COLO829 (cell line): ENCODE data around the gene LENG1.
"Not testable (repeated sequence)": the region's sequence is repeated elsewhere in the genome, so short reads cannot be mapped to it uniquely, and the experiment has no call there.

Experiments
- DNase-seq: peaks from one replicate; pipeline ENCODE4 v3.0.0; 2012; ENCODE audit warnings: low spot score

Gene LENG1

DNA sequence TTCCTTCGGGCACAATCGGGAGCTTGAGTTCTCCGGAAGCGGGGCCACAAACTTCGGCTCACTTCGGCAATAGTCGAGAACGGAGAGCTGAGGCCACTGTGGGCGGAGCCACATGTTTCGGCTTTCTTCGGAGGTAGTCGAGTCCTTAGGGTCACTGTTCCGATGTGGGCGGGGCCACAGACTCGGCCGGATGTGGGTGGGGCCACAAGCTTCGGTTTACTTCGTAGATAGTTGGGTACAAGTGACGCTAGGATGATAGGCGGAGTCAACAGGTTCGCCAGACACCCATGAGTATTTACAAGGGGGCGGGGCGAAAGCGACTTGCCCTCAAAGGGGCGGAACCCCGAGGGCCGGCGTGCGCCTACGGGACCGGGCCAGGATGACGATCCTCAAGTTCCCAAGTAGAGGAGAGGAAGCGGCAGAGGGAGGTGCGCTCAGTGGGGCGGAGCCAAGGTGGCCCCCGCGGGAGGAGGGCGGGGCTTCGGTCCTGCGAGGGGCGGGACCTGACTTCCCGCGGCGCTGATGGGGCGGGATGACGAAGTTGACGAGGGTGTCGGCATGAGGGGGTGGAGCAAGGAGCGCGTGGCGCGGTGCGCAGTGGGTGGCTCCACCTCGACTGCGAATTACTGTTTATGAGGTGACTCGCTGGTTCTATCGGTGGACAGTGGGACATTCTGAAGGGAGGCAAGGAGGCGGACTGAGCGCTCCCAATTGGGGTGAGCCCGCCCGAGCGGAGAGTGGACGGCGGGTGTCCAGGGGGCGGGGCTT, 30.4 kb upstream of the LENG1 start:
- peak; percentile 100 for DNase-seq

DNA sequence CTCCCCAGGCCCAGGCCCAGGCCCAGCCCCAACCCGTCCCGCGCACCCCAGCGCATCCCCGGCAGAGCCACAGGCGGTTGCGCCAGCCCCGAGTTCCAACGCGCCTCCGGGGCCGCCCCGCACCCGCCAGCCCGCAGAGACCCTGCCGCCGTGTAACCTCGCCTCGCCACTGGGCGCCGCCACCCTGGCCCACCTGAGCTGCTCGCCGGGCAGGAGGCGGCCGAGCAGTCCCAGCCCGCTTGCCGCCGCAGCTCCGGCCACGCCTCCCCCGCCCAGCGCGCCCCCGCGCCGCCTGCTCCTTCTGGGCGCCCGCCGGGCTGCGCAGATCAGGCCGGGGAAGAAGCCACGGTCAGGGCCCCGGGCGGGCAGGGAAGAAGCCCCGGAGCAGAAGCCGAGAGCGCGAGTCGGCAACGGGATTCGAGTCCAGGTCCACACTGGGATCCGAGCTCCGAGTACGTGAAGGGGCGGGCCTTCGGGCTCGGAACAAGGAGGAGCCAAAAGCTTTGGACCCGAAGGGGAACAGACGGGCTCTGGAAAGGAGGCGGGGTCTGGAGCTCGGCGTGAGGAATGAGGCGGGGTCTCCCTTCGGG, 29.7 kb upstream of the LENG1 start, which contains the start of gene MBOAT7:
TSS of gene MBOAT7 (minus strand) at position 436 of the 590 bp plus-strand sequence. CDS start 1,072 bp downstream, outside the sequence.
- DNase-seq: no peak

DNA sequence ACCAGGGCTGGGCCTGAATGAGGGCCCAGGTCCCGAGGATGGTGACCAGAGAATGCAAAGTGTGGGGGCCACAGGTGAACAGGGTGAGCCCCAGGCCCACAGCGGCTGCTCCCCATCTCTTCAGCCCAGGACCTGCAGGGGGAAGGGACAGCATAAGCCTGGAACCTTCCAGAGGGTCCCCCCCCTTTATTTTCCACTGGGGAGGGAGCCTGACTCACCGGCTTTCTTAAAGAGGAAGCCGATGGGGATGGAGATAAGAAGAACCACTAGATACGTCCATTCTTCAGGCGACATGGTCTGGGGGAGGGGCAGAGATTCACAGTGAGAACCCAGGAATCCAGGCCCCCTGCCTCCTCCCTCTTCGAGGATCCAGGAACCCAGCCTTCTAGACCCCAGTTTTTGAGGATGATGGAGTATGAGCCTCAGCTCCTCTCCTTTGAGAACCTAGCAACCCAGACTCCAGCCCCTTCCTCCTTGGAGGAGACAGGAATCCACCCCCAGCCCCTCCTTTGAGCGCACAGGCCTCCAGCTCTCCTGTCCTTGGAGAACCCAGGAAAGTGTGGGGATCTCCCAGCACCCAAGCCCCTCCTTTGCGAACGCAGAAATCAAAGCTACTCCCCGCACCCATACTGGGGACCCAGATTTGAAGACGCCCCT, 28.8 kb upstream of the LENG1 start:
- DNase-seq: no peak

DNA sequence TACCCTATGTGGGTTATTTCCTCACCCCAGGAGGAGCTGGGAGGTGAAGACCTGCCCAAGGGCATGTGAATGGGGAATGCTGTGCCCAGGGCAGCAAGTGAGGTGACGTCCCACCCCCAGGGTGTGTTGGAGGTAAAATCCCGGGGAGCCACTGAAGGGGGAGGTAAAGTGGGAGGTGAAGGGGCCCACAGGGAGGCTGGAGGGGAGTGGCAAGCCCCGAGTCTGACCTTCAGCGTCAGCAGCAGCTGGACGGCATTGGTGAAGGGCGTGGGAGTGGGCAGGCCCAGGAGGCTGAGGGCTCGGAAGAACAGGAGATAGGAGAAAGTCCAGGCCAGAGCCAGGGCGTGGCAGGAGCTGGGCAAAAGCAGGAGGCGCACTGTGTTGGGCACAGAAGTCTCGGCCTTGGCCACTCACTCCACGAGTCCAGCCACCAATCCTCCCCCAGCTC, 27.4 kb upstream of the LENG1 start:
- DNase-seq: no peak

DNA sequence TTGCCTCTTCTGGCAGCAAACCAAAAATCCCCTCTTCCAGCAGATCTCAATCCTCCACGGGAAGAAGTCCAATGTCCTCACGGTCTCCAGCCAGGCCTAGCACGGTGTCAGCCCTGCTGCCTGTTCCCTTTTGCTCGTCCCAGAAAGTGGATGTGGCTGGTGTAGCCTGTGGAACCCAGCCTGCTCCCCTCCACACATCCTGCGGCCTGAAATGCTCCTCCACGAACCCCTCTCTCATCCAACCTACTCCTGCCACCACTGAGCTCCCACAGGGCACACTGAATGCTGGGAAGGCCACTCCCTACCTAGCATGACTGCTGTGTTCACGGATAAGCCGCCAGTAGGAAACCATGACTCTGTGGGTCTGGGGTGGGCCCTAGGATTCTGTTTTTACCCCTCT, 26.8 kb upstream of the LENG1 start:
- DNase-seq: no peak

DNA sequence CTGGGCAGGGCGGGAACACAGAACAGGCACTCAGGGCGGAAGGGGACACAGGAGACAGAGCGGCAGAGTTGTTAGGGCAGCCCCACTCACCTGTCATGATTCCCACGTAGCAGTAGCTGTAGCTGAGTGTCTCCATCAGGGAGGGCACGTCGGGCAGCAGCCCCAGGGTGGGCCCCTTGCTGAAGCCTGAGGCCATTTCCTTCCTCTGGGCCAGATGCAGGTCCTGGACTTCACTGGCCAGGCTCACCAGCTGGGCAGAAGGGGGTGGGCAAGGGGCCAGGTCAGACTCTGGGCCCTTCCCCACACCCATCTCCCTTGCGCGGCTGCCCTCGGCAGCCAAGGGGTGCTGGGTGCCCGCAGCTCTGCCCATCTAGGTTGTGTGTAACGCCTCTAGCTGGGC, 23.9 kb upstream of the LENG1 start:
- no peak for DNase-seq

DNA sequence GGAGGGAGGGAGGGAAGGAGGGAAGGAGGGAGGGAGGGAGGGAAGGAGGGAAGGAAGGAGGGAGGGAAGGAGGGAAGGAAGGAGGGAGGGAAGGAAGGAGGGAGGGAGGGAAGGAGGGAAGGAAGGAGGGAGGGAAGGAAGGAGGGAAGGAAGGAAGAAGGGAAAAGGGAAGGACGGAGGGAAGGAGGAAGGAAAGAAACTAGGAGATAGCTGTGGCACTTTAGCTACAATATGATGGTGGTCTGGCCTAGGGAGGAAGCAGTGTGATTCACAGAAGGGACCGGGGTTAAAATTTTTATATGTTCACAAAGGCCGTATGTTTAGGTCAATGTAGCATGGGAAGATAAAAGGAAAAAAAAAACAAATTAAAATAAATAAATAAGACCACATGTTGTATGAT, 22.4 kb upstream of the LENG1 start:
- not testable (repeated sequence) for DNase-seq

DNA sequence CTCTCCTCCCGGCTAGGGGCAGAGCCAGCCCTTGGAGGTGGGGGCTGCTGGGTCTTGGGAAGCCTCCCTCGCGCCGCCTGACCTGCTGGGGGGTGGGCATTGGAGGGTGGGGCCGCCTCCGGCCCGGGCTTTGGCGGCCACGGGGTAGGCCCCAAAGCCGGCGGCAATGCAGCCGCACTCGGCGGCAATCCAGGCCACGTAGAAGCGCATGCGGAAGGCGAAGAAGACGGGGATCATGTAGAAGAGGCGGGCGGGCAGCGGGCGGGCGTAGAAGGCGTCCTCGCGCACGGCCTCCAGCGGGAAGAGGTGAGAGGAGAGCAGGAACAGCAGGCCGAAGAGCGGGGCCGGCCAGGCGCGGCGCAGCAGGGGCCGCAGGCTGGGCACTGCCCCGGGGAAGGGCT, 21.2 kb upstream of the LENG1 start:
- no peak for DNase-seq

DNA sequence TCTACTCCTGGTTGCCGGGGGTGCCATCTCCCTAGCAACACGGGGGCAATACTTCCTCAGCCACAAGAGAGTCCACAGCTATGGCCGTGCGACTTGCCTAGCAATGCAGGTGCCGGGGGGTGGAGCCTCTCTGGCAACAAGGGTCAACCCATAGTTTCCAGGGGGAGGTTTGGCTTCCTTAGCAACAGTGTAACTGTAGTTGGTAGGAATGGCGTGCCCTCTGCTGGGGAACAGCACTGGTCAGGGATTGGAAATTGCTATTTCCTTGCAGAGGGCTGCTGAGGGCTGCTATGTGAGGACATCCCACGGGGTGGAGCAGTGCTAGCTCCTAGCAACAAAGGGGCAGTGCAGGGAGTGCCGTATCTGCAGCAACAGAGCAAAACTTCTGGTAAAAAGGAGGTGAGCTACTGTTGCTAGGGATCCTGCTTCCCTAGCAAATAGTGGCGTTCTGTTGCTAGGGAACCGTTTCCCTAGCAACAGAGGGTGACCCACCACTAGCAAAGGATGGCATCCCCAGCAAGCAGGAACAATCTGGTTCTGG, 20.5 kb upstream of the LENG1 start:
- no peak for DNase-seq

DNA sequence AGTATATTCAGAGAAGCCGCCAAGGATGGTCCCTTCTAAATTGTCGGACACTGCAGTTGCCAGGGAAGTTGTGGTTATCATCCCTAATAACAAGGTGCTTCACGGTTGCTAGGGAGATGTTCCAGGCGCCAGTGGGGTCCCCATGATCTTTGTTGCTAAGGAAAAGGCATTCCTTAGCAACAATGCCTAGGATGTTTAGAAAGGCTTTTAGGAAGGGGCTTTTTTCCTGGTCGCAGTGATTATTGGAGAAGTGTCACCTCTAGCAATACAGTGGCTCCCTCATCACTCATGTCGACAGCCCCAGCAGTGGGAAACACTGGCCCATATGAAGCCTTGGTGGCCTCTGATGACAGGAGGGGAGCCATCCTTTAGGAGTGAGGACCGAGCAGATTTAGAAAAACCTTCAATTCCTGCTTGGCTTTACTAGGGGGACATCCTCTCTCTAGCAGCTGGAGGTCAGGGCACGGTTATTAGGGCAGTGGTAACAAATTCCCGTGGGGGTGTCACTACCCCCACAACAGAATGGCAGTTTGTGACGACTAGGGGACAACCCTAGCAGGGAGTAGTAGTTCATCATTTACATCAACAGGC, 19.8 kb upstream of the LENG1 start:
- DNase-seq: no peak

DNA sequence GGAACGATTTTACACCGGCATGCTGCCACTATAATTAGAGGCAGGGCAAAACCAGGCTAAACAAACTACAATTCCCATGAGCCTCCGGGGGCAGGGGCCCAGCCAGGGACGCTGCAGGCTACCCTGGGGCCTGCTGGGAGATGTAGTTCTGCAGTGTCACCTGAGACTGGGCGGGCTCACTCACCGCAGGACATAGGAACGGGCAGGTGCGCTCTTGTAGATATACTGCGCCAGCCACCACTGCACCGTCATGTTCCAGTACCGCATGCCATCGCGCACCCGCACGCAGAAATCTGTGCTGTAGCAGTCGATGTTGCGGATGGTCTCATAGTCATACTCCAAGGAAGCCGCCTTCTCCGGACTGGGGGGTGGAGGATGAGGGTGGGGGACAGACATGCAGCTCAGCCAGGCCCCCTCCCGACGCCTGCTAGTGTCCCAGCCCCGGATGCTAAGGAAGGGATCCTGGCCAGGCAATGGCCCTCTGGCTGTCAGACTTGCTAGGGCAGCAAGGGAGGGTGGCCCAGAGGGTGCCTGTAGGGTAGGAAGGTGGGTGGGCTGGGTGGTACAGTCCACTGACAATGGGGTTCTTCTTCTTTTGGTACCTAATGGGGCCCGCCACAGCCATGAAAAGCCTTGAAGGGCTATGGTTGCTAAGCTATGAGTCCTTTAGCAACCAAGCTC, 19.2 kb upstream of the LENG1 start:
- DNase-seq: no peak

DNA sequence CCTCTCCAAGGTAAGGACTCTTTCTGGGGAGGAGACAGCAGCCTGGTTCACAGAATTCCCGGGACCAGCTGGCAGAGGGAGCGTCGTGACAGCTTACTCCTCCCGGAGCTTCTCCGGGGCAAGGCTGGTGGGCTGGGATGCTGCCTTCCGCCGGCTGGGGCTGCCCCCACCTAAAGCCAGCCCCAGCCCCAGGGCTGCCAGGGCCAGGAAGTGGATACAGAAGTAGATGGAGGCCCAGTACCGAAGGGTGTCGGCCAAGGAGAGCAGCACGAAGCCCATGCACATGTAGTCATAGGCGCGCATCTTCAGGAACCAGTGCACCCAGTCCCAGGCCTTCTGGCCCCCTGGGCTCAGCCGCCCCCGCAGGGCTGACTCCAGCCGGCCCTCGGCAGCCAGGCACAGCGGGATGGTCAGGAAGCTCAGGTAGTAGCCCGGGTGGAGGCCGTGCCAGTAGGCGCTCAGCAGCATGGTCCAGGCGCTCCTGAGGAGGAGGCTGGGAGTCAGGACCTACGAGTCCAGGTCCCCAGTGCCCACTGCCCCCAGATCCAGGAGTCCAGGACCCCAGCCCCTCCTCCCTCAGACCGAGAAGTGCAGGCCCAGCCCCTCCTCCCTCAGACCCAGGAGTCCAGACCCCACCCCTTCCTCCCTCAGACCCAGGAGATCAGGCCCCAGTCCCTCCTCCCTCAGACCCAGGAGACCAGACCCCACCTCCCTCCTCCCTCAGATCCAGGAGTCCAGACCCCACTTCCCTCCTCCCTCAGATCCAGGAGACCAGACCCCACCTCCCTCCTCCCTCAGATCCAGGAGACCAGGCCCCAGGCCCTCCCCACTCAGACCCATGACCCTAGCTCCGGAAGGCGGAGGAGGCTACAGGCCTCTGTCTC, 14.7 kb upstream of the LENG1 start:
- DNase-seq: no peak

DNA sequence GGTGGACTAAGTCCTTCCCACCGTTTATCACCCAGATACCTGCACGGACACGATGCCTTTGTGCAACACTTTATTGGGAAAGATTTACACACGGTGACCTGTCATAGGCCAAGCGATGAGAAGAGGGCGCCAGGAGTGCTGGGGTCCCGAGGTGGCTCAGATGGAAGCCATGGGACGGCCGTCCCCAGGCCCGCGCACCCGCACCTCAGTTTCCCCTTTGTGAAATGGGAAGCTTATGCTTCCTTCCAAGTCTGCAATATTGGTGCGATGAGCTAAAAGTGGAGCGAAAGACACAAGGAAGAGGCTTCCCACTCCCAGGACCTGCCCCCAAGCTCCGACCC, 13.8 kb upstream of the LENG1 start:
- no peak for DNase-seq

DNA sequence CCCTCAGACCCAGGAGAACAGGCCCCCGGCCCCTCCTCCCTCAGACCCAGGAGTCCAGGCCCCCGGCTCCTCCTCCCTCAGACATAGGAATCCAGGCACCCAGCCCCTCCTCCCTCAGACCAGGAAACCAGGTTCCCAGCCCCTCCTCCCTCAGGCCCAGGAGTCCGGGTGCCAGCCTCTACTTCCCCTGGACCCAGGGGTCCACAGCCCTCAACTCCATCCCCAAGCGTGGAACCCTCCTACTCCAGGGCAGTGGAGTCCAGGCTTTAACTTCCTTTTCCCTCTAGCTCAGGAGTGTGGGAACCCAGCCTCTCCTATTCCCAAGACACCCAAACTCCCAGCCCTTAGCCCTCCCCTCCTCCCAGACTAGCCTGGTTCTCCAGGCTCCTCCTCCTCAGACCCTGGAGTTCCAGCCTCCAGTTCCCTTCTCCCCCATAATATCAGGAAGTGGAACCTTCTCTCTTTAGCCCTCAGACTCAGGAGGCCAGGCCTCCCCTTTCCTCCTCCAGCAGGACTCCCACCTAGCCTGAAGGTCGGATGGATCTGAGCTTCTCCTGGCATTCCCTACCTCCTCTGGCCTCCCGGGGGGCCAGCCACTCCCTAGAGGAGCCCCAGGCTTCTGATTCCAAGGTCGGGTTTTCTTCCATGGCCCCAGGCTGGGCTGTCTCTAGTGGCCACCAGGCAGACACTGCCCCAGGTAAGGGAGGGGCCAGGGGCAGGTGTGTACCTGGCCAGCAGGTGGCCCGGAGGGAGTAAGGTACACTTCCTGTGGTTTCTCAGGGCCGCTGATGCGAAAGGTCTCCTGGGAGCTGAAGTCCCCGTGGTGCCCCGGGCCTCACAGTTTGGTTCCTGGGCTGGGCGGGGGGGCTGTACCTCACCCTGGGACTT, 13.2 kb upstream of the LENG1 start, which contains the start of gene TMC4:
TSS of gene TMC4 (minus strand) at position 690 of the 888 bp plus-strand sequence. CDS start at position 647, 43 bp downstream.
- no peak for DNase-seq

DNA sequence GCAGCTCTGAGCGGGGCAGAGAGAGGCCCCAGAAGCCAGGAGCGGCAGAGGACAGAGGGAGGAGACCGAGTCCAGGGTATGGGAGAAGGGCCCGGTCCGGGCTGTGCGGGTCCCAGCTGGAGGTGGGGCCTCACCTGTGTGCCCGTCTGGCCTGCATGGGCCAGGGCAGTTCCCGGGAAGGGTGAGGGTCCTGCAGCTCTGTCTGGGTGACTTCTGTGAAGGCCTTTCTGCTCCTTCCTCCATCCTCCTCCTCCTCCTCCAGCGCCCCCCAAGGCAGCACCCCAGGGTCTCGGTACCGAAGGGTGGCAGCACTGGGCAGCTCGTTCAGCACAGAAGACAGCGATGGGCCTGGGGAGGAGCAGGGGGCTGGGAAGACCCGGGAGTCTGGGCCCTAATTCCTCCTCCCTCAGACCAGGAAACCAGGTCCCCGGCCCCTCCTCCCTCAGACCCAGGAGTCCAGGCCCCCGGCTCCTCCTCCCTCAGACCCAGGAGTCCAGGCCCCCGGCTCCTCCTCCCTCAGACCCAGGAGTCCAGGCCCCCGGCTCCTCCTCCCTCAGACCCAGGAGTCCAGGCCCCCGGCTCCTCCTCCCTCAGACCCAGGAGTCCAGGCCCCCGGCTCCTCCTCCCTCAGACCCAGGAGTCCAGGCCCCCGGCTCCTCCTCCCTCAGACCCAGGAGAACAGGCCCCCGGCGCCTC, 12.4 kb upstream of the LENG1 start:
- not testable (repeated sequence) for DNase-seq

DNA sequence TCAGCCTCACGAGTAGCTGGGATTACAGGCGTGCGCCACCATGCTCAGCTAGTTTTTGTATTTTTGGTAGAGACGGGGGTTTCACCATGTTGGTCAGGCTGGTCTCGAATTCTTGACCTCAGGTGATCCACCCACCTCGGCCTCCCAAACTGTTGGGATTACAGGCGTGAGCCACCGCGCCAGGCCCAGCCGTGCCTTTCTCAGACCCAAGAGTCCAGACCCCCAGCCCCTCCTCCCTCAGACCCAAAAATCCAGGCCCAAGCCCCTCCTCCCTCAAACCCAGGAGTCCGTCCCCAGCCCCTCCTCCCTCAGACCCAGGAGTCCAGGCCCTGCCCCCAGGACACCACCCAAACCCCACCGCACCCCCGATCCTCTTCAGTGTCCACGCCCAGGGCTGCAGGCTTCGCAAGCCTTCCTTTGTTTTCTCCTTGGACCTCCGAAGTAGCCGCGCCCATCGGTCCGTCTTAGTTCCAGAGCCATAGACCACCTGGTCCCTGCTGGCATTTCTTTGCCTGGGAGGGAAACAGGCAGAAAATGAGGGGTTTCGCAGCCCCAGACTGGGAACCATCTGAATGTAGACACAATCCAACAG, 9.7 kb upstream of the LENG1 start:
- no peak for DNase-seq

DNA sequence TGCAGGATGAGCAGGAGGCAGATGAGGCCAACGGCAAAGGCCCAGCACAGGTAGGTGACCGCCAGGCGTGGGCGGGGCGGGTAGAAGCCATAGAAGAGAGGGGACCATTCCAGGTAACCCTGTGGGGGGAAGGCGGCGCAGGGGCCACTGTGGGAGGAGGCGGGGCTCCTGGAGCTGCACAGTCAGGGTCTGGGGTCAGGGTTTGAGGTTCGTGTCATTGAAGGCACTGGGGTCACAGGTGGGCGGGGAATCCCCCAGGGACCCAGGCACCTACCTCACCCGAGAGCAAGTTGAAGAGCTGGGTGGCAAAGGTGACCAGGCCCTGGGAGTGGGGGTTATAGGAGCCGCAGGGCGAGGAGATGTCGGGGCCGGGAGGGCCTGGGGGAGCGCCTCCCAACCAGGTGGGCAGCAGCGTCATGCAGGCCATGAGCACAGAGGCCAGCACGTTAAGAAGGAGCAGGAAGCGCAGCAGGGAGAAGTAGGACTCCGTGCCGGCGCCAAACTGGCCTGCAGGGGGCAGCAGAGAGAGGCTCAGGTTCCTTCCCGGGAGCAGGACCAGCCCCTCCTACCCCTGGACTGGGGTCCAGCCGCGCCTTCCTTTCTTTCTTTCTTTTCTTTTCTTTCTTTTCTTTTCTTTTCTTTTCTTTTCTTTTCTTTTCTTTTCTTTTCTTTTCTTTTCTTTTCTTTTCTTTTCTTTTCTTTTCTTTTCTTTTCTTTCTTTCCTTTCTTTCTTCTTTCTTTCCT, 8.8 kb upstream of the LENG1 start:
- peak; percentile 76 for DNase-seq

DNA sequence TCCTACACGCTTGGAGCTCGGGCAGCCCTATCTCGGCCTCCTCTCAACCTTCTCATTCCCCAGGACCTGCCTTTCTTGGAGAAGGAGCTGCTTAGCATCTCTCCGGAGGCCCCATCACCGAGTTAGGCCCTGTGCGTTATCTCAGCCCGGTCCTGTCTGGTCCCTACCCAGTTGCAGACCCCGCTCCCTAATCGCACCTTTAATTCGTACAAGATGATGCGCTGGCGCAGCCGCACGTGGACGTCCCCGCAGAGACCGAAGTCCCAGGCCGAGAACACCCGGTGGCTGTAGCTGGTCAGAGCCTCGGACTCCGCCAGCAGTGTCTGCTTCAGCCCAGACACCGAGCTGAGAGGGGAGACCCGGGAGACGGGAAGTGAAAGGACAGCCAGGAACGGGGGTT, 5.7 kb upstream of the LENG1 start:
- DNase-seq: no peak
